ENCODE data around the gene POLR2B.

DNA sequence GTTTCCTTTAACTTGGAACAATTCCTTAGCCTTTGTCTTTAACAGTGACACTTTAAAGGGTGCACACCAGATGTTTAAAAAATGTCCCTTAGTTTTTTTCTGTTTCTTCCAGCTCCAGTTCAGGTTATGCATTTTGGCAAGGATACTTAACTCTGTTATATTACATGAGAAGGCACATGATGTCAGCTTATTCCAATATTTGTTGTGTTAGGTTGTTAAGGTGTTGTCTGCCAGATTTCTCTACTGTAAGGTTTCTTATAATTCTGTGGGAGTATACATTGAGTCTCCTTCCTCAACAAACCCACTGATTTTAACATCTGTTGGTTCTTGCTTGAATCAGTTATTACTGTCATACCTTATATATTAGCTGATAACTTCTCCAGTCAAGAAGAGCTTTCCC is 37.7 kb upstream of the POLR2B start:
- TF ChIP-seq CTCF (conservative IDR thresholded peaks at IDR 0.05) (no peak), EZH2 (IDR thresholded peaks at IDR 0.05; ENCODE audit: low read depth) (no peak)

Data from PC-9 (cell line).